HG03439 (cell line): ENCODE data around the gene KIAA0319L.

Source experiments
- ATAC-seq: cut with Tn5 transposase; IDR thresholded peaks from one replicate; pipeline ENCODE4 v1.9.1; 2021; ENCODE audit warnings: mild to moderate bottlenecking, moderate library complexity; ENCODE audit not compliant: unreplicated experiment

KIAA0319L gene

GRCh38 chr1:35539073-35539823, 18.0 kb downstream of the KIAA0319L start:
- ATAC-seq = no peak

GRCh38 chr1:35537806-35538205, 19.4 kb downstream of the KIAA0319L start:
- no peak for ATAC-seq

DNA sequence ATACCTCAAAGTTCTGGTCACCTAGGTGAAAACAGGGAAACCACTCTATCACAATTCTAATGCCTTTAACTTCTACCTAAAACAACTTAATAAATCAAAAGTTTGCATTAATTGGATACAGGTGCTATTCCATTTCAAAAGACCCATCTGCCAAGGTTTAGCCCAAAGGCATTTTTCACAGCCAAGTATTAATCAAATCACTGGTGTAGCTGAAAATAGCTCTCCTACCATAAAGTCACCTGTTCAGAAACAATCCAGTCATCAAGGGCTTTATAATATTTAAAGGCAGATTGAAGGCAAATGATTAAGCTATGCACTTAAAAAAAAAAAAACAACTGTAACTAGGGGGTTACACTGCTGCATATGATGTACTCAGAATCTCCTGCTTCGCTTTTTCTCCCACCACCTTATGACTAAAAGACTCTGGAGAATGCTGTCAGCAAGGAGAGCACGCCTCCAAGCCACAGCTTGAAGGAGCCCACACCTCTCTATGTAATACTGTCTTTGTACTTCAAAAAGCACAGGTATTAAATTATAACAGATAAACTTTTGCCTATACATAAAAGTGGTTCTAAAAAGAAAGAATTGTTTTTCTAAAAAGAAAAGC, 20.5 kb downstream of the KIAA0319L start:
- no peak for ATAC-seq

GRCh38 chr1:35535243-35535642, 22.0 kb downstream of the KIAA0319L start:
- ATAC-seq = no peak

GRCh38 chr1:35533586-35533985, 23.6 kb downstream of the KIAA0319L start:
- no peak for ATAC-seq

- no peak for ATAC-seq
These were observed 24.5 kb downstream of the KIAA0319L start for GRCh38 chr1:35532497-35533223.

- ATAC-seq = no peak
These were observed 25.8 kb downstream of the KIAA0319L start for GRCh38 chr1:35531368-35531767.

DNA sequence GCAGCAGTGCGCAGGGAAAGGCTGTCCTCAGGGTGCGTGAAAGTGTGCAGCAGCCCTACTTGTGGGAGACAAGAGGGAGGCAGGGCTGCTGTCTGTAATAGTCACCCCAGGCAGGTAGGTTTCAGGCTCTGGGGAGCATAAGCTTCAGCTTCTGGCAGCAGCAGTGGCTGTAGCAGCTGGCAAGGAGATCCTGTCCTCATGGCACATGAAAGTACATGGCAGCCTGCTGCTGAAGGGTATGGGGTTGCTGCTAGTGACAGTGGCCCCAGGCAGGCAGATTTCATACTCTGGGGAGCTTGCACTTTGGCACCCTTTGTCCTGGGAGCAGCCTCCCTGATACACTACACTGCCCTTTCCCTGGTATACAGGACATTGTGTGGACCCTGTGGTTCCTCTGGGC, 26.3 kb downstream of the KIAA0319L start:
- ATAC-seq = no peak

- no peak for ATAC-seq
These were observed 27.0 kb downstream of the KIAA0319L start for GRCh38 chr1:35530168-35530567.

DNA sequence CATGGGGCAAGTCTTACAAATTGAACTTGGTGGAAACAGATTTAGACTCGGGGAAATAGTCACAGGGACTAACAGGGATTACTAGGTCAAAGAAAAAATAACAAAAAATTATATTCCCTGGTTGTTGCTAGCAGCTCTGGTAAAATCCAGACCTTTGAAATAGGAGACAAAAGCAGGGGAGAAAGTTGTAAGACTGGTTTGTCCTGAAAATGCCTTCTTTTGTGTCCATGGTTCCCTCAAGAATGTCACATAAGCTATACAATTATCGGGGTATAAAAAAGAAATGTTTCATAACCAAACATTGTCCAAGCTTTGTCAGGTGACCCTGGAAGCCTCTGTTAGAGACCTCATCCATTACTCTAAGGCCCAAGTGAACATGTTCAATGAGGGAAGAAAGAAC, 33.1 kb downstream of the KIAA0319L start:
- no peak for ATAC-seq

DNA sequence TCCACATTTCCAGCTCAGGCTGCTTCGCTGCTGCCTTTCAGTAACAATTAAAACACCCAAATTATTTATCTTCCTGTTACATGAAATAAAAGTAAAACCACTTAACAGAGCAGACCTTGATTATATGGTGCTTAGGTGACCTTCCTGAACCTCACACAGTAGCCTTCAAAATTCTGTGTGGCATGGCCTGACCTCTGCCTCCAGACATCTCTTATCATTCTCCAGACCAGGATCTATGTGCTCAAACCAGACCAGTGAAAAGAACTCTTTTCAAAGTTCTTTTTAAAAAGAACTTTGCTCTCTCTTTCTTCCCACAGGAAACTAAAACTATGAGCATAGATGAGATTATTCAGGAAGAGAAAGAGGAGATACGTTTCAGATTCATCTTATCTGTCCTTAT, 37.8 kb downstream of the KIAA0319L start:
- no peak for ATAC-seq

GRCh38 chr1:35518183-35518582, 39.0 kb downstream of the KIAA0319L start:
- ATAC-seq = no peak

GRCh38 chr1:35511305-35511704, 45.9 kb downstream of the KIAA0319L start:
- ATAC-seq = no peak

GRCh38 chr1:35509558-35509957, 47.6 kb downstream of the KIAA0319L start:
- ATAC-seq = no peak

- ATAC-seq = no peak
These were observed 49.3 kb downstream of the KIAA0319L start for GRCh38 chr1:35507947-35508346.

DNA sequence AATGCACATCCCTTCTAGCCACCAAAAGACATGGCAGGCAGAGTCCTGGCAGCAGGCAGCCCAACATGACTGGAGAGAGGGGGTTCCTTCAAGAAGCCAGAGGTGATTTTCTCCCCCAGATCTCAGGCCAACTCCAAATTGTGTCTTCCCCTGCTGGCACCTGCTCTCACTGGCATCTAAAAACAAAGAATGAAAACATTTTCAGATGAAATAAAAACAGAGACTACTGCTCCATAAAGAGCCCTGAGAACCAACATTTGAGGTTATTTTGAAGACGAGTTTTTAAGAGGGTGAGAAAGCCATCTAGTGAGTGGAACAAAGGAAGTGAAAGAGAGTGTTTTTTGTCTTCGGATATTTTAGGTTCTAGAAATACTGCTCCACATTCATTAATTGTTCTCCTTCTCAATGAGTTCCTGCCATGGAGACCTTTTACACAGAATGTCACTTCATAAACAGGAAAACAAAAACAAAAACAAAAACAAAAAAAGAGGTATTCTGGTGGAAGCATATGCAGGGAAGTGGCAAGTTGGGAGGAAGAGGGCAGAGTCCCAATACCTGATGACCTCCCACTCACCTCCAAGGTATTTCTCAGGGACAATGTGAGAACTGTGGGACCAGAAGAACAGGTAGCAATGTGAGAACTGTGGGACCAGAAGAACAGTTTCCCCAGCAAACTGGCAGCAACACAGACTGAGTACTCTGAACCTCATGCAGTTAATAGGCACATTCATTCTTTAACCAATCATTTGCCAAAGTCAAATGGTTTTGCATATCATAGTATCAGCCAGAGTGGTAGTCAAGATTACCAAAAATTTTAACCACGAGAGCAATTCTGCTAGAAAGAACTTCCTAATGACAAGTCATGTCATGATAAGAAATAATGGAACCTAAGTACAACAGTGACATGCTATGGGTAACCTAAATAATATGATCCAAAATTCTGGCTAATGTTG, 50.0 kb downstream of the KIAA0319L start:
- ATAC-seq = no peak

DNA sequence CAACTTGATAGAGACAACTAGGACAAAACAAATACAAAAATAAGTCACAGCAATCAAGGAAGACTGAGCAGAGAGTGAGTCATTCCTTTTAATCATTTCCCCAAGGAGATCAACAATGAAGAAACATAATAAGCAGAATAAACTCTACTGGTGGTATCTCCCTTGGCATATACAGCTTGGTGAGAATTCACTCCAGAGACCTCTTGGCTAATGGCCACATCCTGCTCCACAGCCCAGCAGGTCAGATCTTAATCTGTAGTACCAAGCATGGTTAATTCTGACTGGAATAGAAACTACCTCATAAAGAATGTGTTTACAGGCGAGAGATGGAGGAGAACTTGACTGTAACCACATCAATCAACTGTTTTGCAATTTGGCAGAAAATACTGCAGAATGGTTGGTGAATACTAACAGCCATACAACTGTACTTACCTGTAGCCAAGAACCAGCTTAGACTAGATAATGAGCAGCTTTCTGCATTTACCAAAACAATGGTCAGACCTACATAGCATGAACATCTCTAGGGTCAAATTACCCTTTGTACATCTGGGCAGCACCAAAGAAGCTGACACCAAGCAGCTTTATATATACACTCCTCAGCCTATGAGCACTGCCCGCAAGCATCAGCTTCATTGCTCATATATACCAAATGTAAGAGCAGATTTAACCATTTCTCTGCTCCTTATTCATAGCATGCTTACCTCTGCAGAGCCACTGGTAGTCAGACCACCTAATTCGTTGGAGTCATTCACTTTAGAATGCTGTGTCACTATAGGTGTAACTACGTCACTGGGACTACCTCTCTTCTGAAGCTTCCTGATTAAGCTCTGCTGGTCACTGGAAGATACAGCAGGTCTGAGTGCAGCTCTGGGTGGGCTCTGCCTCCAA, 51.0 kb downstream of the KIAA0319L start:
- no peak for ATAC-seq

- ATAC-seq = no peak
These were observed 55.0 kb downstream of the KIAA0319L start for GRCh38 chr1:35502242-35502641.

DNA sequence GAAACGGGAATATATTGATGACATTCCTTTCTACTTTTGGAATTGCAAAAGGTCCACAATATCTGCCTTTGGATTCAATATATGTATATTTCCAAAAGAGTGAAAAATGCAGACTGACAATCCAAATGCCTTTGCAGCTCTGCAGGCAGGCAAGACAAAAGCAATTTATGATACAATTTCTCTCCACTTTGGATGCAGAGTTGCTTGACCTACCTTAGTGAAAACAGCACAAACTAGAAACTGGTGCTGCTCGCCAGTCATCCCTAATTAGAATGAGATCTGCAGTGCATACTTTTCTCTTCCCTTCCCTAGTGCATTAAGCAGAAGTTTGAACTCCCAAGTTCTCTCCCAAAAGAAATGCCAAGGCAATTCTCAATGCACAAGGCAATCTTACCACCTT, 56.8 kb downstream of the KIAA0319L start:
- no peak for ATAC-seq

DNA sequence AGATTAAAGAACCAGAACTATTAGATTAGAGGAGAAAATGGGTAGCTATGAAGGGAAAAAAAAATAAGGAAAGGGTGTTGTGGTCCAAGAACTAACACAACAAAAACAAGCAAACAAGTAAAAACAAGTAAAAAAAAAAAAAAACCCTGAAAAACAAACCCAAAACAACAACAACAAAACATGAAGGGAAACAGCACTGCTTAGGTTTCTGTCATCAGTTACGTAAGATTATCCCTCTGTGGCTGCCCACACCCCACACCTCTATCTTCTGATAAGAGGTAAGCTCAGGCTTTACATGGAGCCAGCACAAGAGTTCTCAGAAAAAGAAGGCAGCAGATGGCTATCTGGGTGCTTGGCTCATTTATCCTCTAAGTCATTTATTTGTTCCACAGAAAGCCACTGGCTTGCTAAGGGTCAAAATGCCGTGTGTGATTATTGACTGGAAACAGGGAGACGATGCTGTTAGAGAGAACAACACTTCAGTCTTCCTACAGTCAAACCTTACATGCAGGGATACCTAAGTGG, 57.5 kb downstream of the KIAA0319L start:
- ATAC-seq = no peak
